CD1c-positive myeloid dendritic cell (primary cell): ENCODE results near the gene CAPN9.
"Not testable (repeated sequence)": the region's sequence is repeated elsewhere in the genome, so short reads cannot be mapped to it uniquely, and the experiment has no call there.

Source experiments
- DNase-seq: peaks from one replicate; pipeline ENCODE4 v3.0.0-alpha.2; 2016; ENCODE audit errors: extremely low spot score

The CAPN9 gene

DNA sequence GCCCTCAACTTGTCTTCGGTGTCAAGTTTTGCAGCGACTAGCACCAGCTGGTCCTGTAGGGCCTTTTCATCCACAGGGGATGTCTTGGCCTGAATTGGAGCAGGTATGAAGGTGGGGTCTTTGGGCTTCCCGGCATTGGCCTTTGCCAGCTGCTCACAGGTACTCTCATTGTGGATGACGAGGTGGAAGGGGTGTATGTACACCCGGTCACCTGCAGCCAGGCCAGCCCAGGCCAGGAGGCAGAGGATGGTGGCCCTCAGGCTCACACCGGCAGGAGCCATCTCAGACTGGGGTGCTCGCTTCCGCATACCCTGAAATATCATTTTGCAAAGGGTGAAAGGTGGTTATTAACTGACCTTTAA lies 36.7 kb upstream of the CAPN9 start:
- DNase-seq = no peak

DNA sequence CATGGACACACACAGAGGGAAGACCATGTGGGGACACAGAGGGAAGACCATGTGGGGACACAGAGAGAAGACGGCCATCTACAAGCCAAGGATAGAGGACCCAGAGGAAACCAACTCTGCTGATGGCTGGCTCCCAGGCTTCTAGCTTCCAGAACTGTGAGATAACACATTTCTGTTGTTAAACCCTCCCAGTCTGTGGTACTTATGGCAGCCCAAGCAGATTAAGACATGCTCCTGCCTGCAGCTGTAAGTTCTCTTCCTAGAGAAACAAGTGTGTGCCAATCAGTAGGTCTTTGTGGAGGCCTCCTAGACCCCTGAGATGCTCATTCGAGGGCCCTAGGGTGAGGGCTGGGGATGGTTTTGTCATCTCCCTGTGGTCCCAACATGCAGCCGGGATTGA lies 35.9 kb upstream of the CAPN9 start:
- DNase-seq = no peak

GRCh38 chr1:230712470-230712942 lies 34.7 kb upstream of the CAPN9 start:
- DNase-seq = no peak

DNA sequence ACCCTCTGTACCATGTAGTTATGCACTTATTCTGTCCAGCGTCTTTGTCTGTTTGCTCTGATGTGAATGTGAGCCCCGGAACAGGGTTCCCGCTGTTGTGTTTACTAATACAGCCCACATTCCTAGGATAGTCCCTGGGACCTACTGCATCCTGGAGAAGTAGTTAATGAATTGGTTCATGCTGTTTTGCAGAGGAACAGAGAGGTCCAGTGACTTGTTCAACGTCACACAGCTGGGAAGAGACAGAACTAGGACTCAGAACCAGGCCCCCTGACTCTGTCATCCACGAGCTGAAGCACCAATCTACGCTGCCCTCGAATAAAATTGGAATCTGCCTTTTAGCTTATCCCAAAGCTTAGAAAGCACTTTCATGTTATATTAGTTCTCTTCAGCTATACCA lies 34.0 kb upstream of the CAPN9 start:
- no peak for DNase-seq

GRCh38 chr1:230713547-230713914 lies 33.7 kb upstream of the CAPN9 start:
- no peak for DNase-seq

- DNase-seq = no peak
Observed at GRCh38 chr1:230713915-230714764, 33.0 kb upstream of the CAPN9 start, which contains the start of gene AGT. Gene AGT (minus strand): TSS chr1:230714122. CDS start chr1:230710823, 3,299 bp downstream.

DNA sequence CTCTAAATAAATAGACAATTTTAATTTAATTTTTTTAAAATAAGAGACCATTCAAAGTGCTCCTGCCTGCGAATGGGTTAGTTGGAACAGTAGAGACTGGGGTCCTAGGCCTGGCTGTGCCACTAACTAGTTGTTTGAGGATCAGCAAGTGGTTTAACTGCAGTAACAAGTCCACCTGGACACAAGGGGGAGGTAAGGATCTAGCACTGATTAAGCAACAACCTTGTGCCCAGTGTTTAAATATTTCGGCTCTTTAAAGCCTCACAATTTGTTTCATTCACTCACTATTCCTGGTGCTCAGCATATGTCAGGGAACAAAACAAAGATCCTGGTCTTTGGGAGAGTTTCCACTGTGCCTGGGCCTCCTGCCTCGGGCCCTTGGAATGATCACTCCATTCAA lies 31.7 kb upstream of the CAPN9 start:
- no peak for DNase-seq

DNA sequence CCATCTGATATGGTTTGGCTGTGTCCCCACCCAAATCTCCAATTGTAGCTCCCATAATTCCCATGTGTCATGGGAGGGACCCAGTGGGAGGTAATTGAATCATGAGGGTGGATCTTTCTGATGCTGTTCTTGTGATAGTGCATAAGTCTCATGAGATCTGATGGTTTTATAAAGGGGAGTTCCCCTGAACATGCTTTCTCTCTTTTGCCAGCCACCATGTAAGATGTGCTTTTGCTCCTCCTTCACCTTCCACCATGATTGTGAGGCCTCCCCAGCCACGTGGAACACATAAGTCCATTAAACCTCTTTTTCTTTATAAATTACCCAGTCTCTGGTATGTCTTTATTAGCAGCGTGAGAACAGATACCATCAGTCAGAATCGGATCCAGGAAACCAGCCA lies 30.7 kb upstream of the CAPN9 start:
- not testable (repeated sequence) for DNase-seq

GRCh38 chr1:230717251-230717650 lies 29.9 kb upstream of the CAPN9 start:
- no peak for DNase-seq

GRCh38 chr1:230721849-230722522 lies 25.2 kb upstream of the CAPN9 start:
- not testable (repeated sequence) for DNase-seq

GRCh38 chr1:230725256-230726012 lies 21.8 kb upstream of the CAPN9 start:
- no peak for DNase-seq

DNA sequence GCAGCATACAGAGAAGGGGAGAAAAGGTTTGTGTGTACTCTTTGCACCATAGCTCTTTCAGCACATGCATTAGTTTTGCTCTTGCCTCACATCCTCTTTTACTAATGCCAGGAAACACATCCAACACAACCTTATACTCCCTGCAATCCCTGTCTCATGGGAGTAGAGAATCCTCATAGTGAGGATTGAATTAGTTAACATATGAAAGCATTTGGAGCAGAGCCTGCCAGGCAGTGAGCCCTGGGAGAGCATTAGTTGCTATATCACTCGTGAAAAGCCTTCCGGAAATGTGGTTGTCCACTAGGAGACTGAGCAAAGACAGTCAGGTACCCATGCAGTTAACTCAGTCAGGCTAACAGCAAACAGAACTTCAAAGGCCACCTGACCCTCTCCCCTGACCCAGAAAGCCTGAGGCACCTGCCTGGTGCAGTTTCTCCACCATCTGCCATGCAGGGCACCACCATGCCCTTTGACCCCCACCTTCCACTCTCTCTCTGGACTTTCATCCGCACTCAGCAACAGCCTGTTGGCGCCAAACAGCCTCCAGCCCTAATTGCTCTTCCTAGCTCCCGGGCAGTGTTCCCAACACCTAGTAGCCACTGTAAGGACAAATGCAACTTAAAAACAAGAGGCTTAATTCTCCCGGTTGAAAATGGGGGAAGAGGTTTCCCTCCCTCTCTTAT lies 18.3 kb upstream of the CAPN9 start:
- no peak for DNase-seq

GRCh38 chr1:230730977-230731376 lies 16.2 kb upstream of the CAPN9 start:
- DNase-seq = no peak

- no peak for DNase-seq
Observed at GRCh38 chr1:230735447-230735846, 11.7 kb upstream of the CAPN9 start.

- DNase-seq = no peak
Observed at GRCh38 chr1:230737622-230738262, 9.4 kb upstream of the CAPN9 start.

- no peak for DNase-seq
Observed at GRCh38 chr1:230739564-230740290, 7.5 kb upstream of the CAPN9 start.

DNA sequence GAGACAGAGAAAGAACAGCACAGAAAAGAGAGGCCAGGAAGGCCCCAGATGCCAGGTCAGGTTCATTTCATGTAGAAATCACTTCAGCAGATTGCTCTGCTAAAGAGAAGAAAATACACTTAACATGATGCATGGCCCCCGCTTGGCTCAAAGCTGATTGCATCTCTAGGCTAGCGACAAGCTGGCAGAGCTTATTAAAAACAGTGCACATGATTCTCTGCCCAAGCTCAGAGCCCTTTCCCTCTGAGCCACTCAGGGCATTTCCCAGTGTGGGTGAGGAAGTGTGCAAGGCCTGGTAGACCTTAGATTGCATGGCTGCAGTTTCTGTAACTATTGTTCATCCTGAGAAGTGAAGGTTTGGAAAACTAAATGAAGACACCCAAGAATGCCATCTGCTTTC lies 3.3 kb upstream of the CAPN9 start:
- DNase-seq = no peak

DNA sequence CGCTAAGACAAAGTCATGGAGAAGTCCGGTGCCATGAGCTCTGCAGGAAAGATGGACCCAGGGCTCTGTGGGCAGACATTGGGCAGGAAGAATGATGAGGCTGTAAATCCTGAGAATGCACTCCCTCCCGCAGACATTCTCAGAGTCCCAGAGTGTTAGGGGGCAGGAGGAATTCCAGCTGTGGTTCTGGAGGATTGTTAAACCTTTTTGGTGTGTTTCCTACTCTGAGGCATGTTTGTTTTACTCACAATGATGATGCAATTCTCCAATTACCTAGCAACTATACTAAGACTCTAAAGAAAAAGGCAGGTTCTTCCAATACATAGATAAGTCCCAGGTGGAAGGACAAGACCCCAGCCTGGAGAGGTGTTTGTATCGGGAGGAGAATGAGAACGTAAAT lies 2.8 kb upstream of the CAPN9 start:
- no peak for DNase-seq

GRCh38 chr1:230745071-230745470 lies 2.1 kb upstream of the CAPN9 start:
- DNase-seq = no peak

DNA sequence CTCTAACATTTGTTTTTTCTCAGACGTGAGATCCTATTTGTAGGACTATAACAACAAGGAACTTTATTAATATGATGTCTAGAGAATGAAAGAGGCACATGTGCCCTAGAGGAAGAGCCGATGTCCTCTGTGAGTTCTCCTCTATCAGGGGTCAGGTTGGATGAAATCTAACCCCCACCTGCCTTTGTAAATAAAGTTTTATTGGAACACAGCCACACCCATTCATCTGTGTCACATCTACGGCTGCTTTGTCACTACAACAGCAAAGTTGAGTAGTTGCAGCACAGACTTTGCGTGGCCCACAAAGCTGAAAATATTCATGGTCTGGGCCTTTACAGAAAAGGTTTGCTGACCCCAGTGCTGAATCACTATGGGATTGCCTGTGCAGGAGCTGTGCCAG lies 571 bp upstream of the CAPN9 start:
- DNase-seq = no peak
